HL-60 (cell line): ENCODE measurements around the gene SCRG1.
A peak's percentile ranks its signal among the peaks of the same experiment; 100 is the strongest.

ENCODE experiments used
- DNase-seq, 2 experiments: peaks; one replicate each; pipeline ENCODE4 v3.0.0-alpha.2; 2010 to 2020; ENCODE audit warnings: low read depth in 1 of 2, low spot score in 1 of 2
- H3K27ac ChIP-seq: fragments of 250-450 bp; sonication (Bioruptor Pico); replicated peaks from 2 replicates; pipeline ENCODE4 v1.5.1; 2020; ENCODE audit warnings: mild to moderate bottlenecking, moderate library complexity
- H3K27me3 ChIP-seq: fragments of 250-450 bp; sonication (Bioruptor Pico); 2 replicates; pipeline ENCODE4 v1.5.1; 2021; ENCODE audit warnings: mild to moderate bottlenecking, moderate library complexity; ENCODE audit not compliant: insufficient read depth, poor library complexity, severe bottlenecking
- H3K4me3 ChIP-seq: replicated peaks from 2 replicates; pipeline ENCODE4 v1.5.1; 2011; ENCODE audit warnings: mild to moderate bottlenecking, control low read depth, low read length; ENCODE audit not compliant: insufficient read depth
- CTCF ChIP-seq: IDR thresholded peaks from one replicate; pipeline ENCODE4 v1.5.1; 2011; ENCODE audit warnings: low read length, control low read depth, inconsistent platforms; ENCODE audit not compliant: insufficient read depth
- GABPA ChIP-seq: IDR thresholded peaks from 2 replicates; pipeline ENCODE4 v1.6.1; 2012; ENCODE audit warnings: low read depth
- POLR2AphosphoS5 ChIP-seq: IDR thresholded peaks from 2 replicates; pipeline ENCODE4 v1.6.1; 2012; ENCODE audit warnings: low read depth
- REST ChIP-seq: IDR thresholded peaks from 2 replicates; pipeline ENCODE4 v1.6.1; 2012; ENCODE audit warnings: low read depth; ENCODE audit not compliant: insufficient replicate concordance
- SPI1 ChIP-seq: IDR thresholded peaks from 2 replicates; pipeline ENCODE4 v1.6.1; 2012; ENCODE audit warnings: low read depth, mild to moderate bottlenecking, borderline replicate concordance

SCRG1 gene

GRCh38 chr4:173436771-173437265, 37.9 kb upstream of the SCRG1 start:
- no peak for TF ChIP-seq POLR2AphosphoS5
- TF ChIP-seq CTCF, result no peak
- no peak for TF ChIP-seq GABPA
- Histone ChIP-seq H3K27ac (no peak overlapping the region), H3K4me3 (no peak overlapping the region), H3K27me3 (no peaks in the 10 kb centered on the region)
- no peak for DNase-seq

- Histone ChIP-seq H3K27ac (no peak overlapping the region), H3K4me3 (no peak overlapping the region), H3K27me3 (no peaks in the 10 kb centered on the region)
- TF ChIP-seq SPI1 (no peak), CTCF (no peak), REST (no peak), GABPA (no peak), POLR2AphosphoS5 (no peak)
- DNase-seq, result no peak
Observed at GRCh38 chr4:173436149-173436579, 37.2 kb upstream of the SCRG1 start.

GRCh38 chr4:173434231-173434630, 35.3 kb upstream of the SCRG1 start:
- Histone ChIP-seq H3K4me3 (no peak overlapping the region), H3K27me3 (no peaks in the 10 kb centered on the region), H3K27ac (no peak overlapping the region; the same call in 1 of the 2 replicates)
- DNase-seq, result peak in 1 of 2 experiments; percentile 58
- TF ChIP-seq SPI1 (peak; percentile 18; the same call in 1 of the 2 replicates), GABPA (no peak), POLR2AphosphoS5 (no peak)

- H3K27ac ChIP-seq, result no peak overlapping the region
- no peaks in the 10 kb centered on the region for H3K27me3 ChIP-seq
- no peak for DNase-seq
- TF ChIP-seq CTCF, result no peak
- no peak for TF ChIP-seq REST
- no peak for TF ChIP-seq GABPA
- TF ChIP-seq POLR2AphosphoS5, result no peak
- no peak for TF ChIP-seq SPI1
- H3K4me3 ChIP-seq, result no peak overlapping the region
Observed at GRCh38 chr4:173433447-173433846, 34.5 kb upstream of the SCRG1 start.
